ENCODE data around the gene TNFRSF18. TPM values are rescaled to one million over a fixed set of nuclear protein-coding genes. Genes with fewer than 3 reads are reported as not detected.

Gene TNFRSF18
- total and polyA plus RNA-seq, 2 experiments from 2014 or later, result 1.1 to 1.5 TPM

DNA sequence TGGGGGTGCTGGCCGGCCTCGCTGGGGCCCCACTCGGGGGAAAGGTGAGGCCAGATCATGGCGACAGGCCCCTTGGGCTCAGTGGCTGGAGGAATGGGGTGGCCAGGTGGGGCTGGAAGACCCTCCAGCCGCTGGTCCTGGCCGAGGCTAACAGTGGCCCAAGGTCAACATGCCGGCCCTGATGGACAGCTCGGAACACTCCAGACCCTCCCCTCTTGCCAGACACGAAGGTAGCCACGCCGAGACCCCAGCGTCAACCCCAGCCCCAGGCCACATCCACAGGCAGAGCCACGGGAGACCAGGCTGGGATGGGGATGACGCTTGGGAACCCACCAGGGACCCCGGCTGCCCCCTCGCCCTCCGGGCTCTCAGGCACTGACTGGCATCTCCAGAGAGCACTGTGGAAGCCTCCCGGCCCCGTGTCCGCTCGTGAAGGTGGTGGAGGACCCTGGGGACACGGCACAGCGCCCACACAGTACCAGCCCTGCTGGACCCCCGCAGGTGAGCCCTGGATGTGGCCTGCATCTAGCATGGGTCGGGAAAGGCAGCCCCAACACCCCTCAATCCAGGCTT is 41.0 kb upstream of the TNFRSF18 start (continued):
- TF ChIP-seq, protein P1, sequence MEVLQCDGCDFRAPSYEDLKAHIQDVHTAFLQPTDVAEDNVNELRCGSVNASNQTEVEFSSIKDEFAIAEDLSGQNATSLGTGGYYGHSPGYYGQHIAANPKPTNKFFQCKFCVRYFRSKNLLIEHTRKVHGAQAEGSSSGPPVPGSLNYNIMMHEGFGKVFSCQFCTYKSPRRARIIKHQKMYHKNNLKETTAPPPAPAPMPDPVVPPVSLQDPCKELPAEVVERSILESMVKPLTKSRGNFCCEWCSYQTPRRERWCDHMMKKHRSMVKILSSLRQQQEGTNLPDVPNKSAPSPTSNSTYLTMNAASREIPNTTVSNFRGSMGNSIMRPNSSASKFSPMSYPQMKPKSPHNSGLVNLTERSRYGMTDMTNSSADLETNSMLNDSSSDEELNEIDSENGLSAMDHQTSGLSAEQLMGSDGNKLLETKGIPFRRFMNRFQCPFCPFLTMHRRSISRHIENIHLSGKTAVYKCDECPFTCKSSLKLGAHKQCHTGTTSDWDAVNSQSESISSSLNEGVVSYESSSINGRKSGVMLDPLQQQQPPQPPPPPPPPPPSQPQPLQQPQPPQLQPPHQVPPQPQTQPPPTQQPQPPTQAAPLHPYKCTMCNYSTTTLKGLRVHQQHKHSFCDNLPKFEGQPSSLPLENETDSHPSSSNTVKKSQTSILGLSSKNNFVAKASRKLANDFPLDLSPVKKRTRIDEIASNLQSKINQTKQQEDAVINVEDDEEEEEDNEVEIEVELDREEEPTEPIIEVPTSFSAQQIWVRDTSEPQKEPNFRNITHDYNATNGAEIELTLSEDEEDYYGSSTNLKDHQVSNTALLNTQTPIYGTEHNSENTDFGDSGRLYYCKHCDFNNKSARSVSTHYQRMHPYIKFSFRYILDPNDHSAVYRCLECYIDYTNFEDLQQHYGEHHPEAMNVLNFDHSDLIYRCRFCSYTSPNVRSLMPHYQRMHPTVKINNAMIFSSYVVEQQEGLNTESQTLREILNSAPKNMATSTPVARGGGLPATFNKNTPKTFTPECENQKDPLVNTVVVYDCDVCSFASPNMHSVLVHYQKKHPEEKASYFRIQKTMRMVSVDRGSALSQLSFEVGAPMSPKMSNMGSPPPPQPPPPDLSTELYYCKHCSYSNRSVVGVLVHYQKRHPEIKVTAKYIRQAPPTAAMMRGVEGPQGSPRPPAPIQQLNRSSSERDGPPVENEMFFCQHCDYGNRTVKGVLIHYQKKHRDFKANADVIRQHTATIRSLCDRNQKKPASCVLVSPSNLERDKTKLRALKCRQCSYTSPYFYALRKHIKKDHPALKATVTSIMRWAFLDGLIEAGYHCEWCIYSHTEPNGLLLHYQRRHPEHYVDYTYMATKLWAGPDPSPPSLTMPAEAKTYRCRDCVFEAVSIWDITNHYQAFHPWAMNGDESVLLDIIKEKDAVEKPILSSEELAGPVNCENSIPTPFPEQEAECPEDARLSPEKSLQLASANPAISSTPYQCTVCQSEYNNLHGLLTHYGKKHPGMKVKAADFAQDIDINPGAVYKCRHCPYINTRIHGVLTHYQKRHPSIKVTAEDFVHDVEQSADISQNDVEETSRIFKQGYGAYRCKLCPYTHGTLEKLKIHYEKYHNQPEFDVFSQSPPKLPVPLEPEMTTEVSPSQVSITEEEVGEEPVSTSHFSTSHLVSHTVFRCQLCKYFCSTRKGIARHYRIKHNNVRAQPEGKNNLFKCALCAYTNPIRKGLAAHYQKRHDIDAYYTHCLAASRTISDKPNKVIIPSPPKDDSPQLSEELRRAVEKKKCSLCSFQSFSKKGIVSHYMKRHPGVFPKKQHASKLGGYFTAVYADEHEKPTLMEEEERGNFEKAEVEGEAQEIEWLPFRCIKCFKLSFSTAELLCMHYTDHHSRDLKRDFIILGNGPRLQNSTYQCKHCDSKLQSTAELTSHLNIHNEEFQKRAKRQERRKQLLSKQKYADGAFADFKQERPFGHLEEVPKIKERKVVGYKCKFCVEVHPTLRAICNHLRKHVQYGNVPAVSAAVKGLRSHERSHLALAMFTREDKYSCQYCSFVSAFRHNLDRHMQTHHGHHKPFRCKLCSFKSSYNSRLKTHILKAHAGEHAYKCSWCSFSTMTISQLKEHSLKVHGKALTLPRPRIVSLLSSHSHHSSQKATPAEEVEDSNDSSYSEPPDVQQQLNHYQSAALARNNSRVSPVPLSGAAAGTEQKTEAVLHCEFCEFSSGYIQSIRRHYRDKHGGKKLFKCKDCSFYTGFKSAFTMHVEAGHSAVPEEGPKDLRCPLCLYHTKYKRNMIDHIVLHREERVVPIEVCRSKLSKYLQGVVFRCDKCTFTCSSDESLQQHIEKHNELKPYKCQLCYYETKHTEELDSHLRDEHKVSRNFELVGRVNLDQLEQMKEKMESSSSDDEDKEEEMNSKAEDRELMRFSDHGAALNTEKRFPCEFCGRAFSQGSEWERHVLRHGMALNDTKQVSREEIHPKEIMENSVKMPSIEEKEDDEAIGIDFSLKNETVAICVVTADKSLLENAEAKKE (CRISPR knock-in tag; IDR thresholded peaks at IDR 0.05), result no peak
- TF ChIP-seq EZH2phosphoT487 (IDR thresholded peaks at IDR 0.05; ENCODE audit: unreplicated experiment), result no peak

DNA sequence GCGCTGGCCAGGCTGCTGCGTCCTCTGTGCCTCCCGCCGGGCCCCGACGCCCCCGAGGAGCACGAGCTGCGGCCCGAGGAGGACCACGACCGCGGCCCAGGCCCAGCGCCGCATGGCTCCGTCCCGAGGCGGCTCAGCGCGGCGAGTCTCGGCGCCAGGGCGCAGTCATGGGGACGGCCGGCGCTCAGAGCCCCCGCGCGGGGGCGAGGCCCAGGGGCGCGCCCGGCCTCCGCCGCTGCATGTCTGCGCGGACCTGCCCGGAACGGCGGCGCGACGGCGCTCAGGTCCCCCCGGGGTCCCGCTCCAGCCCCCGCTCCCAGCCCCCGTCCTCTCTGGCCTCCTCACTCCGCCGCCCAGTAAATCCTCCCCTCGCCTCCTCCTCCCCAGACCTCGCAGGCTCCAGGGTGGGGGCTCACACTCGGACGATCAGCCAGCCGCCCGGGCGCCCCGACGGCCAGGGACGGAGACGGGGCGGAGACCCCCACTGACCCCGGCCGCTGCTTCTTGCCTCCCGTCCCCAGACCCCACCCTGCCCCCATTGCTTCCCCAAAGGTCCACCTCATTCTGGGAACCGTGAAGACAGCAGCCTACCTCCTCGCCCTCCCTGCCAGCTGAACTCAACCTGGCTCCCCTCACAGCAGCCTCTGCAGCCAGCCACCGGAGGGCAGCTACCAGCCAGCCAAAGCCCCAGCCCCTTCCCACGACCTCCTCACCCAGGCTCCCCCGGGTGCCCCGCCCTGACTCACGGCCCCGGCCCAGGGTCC is 40.4 kb upstream of the TNFRSF18 start, which contains the start of gene C1QTNF12:
C1QTNF12 (minus strand) TSS at position 146 of the 764 bp plus-strand sequence; CDS start at position 114, 32 bp downstream.
- Mint-ChIP-seq H3K27ac (no peak within 1 kb of the TSS), H3K36me3 (ENCODE audit: low read depth) (peaks cover 3% of the 10 kb centered on the region; the same call in 1 of the 3 replicates), H3K27me3 (ENCODE audit: insufficient read depth, low read depth, poor library complexity) (peaks cover 2% of the 10 kb centered on the region), H3K9me3 (no peaks in the 10 kb centered on the region), H3K4me3 (no peak within 1 kb of the TSS; the same call in 2 of the 3 replicates), H3K4me1 (peaks cover 2% of the 10 kb centered on the region; the same call in 1 of the 3 replicates)
- ATAC-seq (peak; percentile 59), DNase-seq (ENCODE audit: low spot score) (peak; percentile 62)
- Histone ChIP-seq H3K36me3 (ENCODE audit: insufficient read depth) (no peaks in the 10 kb centered on the region), H3K27me3 (ENCODE audit: insufficient read depth) (peaks cover 10% of the 10 kb centered on the region; the same call in 1 of the 2 replicates), H3K9me2 (ENCODE audit: insufficient read depth) (no peaks in the 10 kb centered on the region), H2AFZ (no peak within 1 kb of the TSS), H3F3A (replicated peaks; ENCODE audit: low read depth) (peaks cover 8% of the 10 kb centered on the region; the same call in 1 of the 2 replicates), H3K4me3 (peak within 1 kb of the TSS; percentile 47; the same call in 1 of the 2 replicates), H3K27ac (ENCODE audit: low read depth) (no peak within 1 kb of the TSS), H3K4me2 (peak within 1 kb of the TSS; percentile 77), H3K4me1 (ENCODE audit: insufficient read depth) (peaks cover 3% of the 10 kb centered on the region; the same call in 1 of the 2 replicates), H4K20me1 (replicated peaks; ENCODE audit: insufficient read depth) (no peaks in the 10 kb centered on the region), H3K79me2 (replicated peaks; ENCODE audit: insufficient read depth) (no peaks in the 10 kb centered on the region)
- TF ChIP-seq, protein P2, sequence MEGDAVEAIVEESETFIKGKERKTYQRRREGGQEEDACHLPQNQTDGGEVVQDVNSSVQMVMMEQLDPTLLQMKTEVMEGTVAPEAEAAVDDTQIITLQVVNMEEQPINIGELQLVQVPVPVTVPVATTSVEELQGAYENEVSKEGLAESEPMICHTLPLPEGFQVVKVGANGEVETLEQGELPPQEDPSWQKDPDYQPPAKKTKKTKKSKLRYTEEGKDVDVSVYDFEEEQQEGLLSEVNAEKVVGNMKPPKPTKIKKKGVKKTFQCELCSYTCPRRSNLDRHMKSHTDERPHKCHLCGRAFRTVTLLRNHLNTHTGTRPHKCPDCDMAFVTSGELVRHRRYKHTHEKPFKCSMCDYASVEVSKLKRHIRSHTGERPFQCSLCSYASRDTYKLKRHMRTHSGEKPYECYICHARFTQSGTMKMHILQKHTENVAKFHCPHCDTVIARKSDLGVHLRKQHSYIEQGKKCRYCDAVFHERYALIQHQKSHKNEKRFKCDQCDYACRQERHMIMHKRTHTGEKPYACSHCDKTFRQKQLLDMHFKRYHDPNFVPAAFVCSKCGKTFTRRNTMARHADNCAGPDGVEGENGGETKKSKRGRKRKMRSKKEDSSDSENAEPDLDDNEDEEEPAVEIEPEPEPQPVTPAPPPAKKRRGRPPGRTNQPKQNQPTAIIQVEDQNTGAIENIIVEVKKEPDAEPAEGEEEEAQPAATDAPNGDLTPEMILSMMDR (conservative IDR thresholded peaks at IDR 0.05; ENCODE audit: low read depth in 2 of 2), result peak in 1 of 2 experiments; percentile 35; a peak in 2 of 4 replicates
- no peak for TF ChIP-seq ZNF114 (CRISPR knock-in tag; IDR thresholded peaks at IDR 0.05)
- TF ChIP-seq NANOG (IDR thresholded peaks at IDR 0.05; ENCODE audit: borderline replicate concordance), result no peak
- no peak for TF ChIP-seq CREB1 (CRISPR knock-in tag; IDR thresholded peaks at IDR 0.05; ENCODE audit: low read depth)
